ENCODE measurements around the gene TBC1D2.

TBC1D2 gene

GRCh38 chr9:98192503-98193335 lies 62.7 kb downstream of the TBC1D2 start, which contains the start of gene CORO2A (continued):
- TF ChIP-seq ATF2 (tag by site-specific recombination; IDR thresholded peaks at IDR 0.05; ENCODE audit: low read depth): no peak
- TF ChIP-seq SETDB1 (IDR thresholded peaks at IDR 0.05; ENCODE audit: insufficient read length, low read length): no peak
- TF ChIP-seq ZBTB11 (tag by site-specific recombination; conservative IDR thresholded peaks at IDR 0.05; ENCODE audit: low read depth): 0 out of 2 replicates have a peak, but pooled peaks have one; percentile 11
- no peak for TF ChIP-seq ZNF350 (tag by site-specific recombination; IDR thresholded peaks at IDR 0.05)
- no peak for TF ChIP-seq ZNF488 (tag by site-specific recombination; IDR thresholded peaks at IDR 0.05)
- TF ChIP-seq CTCF (tag by site-specific recombination; IDR thresholded peaks at IDR 0.05): peak; percentile 84
- no peak for TF ChIP-seq ZNF449 (tag by site-specific recombination; IDR thresholded peaks at IDR 0.05)
- peak; percentile 77 for TF ChIP-seq ZNF335 (tag by site-specific recombination; conservative IDR thresholded peaks at IDR 0.05)
- peak; percentile 54; the same call in 1 of the 2 replicates for TF ChIP-seq ZBTB20 (tag by site-specific recombination; IDR thresholded peaks at IDR 0.05)
- no peak for TF ChIP-seq ZNF184 (tag by site-specific recombination; IDR thresholded peaks at IDR 0.05)
- no peak; the same call in 1 of the 2 replicates for TF ChIP-seq ZBTB48 (tag by site-specific recombination; IDR thresholded peaks at IDR 0.05)
- no peak for TF ChIP-seq ZBTB49 (tag by site-specific recombination; IDR thresholded peaks at IDR 0.05; ENCODE audit: low read depth)
- no peak for TF ChIP-seq YY2 (tag by site-specific recombination; IDR thresholded peaks at IDR 0.05)
- no peak for TF ChIP-seq ZNF792 (tag by site-specific recombination; IDR thresholded peaks at IDR 0.05)
- no peak for TF ChIP-seq ZSCAN4 (tag by site-specific recombination; IDR thresholded peaks at IDR 0.05)
- TF ChIP-seq MEIS1 (CRISPR knock-in tag; IDR thresholded peaks at IDR 0.05; ENCODE audit: borderline replicate concordance): 0 out of 2 replicates have a peak, but pooled peaks have one; percentile 28
- no peak for TF ChIP-seq RBAK (tag by site-specific recombination; IDR thresholded peaks at IDR 0.05)
- no peak for TF ChIP-seq ZNF548 (tag by site-specific recombination; IDR thresholded peaks at IDR 0.05)
- no peak for TF ChIP-seq ZNF677 (tag by site-specific recombination; IDR thresholded peaks at IDR 0.05)
- TF ChIP-seq ZNF624 (tag by site-specific recombination; IDR thresholded peaks at IDR 0.05): no peak
- no peak for TF ChIP-seq ZNF10 (tag by site-specific recombination; IDR thresholded peaks at IDR 0.05)
- 0 out of 2 replicates have a peak, but pooled peaks have one; percentile 19 for TF ChIP-seq ZNF394 (tag by site-specific recombination; IDR thresholded peaks at IDR 0.05; ENCODE audit: borderline replicate concordance)
- TF ChIP-seq SP7 (tag by site-specific recombination; IDR thresholded peaks at IDR 0.05): peak; percentile 56; the same call in 1 of the 2 replicates
